HepG2 (cell line): Measurements from ENCODE around the gene YIF1A. TPM values are rescaled to one million over a fixed set of nuclear protein-coding genes. Genes with fewer than 3 reads are reported as not detected.

Experiments
- ADNP ChIP-seq: sonication (generic); formaldehyde crosslinking; IDR thresholded peaks from 2 replicates; pipeline ENCODE4 v1.4.0; 2020; ENCODE audit warnings: missing genetic modification reagents
- AGO2 ChIP-seq: fragments of 200-400 bp; formaldehyde crosslinking; optimal IDR thresholded peaks from 2 replicates; pipeline ENCODE3; 2017; ENCODE audit warnings: mild to moderate bottlenecking, low read depth, low read length, moderate library complexity
- ATF3 ChIP-seq: sonication (generic); formaldehyde crosslinking; IDR thresholded peaks from 2 replicates; pipeline ENCODE4 v1.4.0; 2020; ENCODE audit warnings: missing genetic modification reagents
- CEBPZ ChIP-seq: IDR thresholded peaks from 2 replicates; pipeline ENCODE4 v1.6.1; 2012; ENCODE audit warnings: low read length, improper control_type of control experiment
- E2F1 ChIP-seq: sonication (generic); formaldehyde crosslinking; IDR thresholded peaks from 2 replicates; pipeline ENCODE4 v1.5.0; 2020; ENCODE audit warnings: missing genetic modification reagents
- GMEB1 ChIP-seq: sonication (generic); formaldehyde crosslinking; IDR thresholded peaks from 2 replicates; pipeline ENCODE4 v1.5.1; 2020; ENCODE audit warnings: missing genetic modification reagents, mild to moderate bottlenecking, borderline replicate concordance
- HDAC2 ChIP-seq: sonication (generic); formaldehyde crosslinking; IDR thresholded peaks from 2 replicates; pipeline ENCODE4 v1.4.0; 2020; ENCODE audit warnings: missing genetic modification reagents
- HOXA7 ChIP-seq: sonication (generic); formaldehyde crosslinking; IDR thresholded peaks from 2 replicates; pipeline ENCODE4 v1.8.1; 2022; ENCODE audit warnings: mild to moderate bottlenecking, missing genetic modification reagents, moderate library complexity
- NFKB2 ChIP-seq: sonication (generic); formaldehyde crosslinking; IDR thresholded peaks from 2 replicates; pipeline ENCODE4 v1.4.0; 2020; ENCODE audit warnings: missing genetic modification reagents, borderline replicate concordance
- POLR2AphosphoS5 ChIP-seq: IDR thresholded peaks from 2 replicates; pipeline ENCODE4 v1.6.1; 2012; ENCODE audit warnings: low read depth, low read length
- SP1 ChIP-seq, 2 experiments: fragments of 450-650 bp in 1 of 2; sonication (generic) in 1 of 2; formaldehyde crosslinking in 1 of 2; IDR thresholded peaks; 2 replicates each; pipeline versions ENCODE4 v1.4.0 to v1.6.1; 2016 to 2020; ENCODE audit warnings: missing genetic modification reagents in 1 of 2
- TAF1 ChIP-seq: sonication (generic); formaldehyde crosslinking; IDR thresholded peaks from 2 replicates; pipeline ENCODE4 v1.4.0; 2020; ENCODE audit warnings: missing genetic modification reagents
- UBTF ChIP-seq: sonication (generic); formaldehyde crosslinking; IDR thresholded peaks from 2 replicates; pipeline ENCODE4 v1.4.0; 2020; ENCODE audit warnings: mild to moderate bottlenecking, missing genetic modification reagents
- YEATS4 ChIP-seq: sonication (generic); formaldehyde crosslinking; IDR thresholded peaks from 2 replicates; pipeline ENCODE4 v1.4.0; 2020; ENCODE audit warnings: missing genetic modification reagents, borderline replicate concordance
- ZFP62 ChIP-seq: sonication (generic); formaldehyde crosslinking; IDR thresholded peaks from 2 replicates; pipeline ENCODE4 v1.4.0; 2020; ENCODE audit warnings: missing genetic modification reagents
- ZNF432 ChIP-seq: sonication (generic); formaldehyde crosslinking; IDR thresholded peaks from 2 replicates; pipeline ENCODE4 v1.5.0; 2020; ENCODE audit warnings: missing genetic modification reagents, mild to moderate bottlenecking, borderline replicate concordance
- ZNF546 ChIP-seq: sonication (generic); formaldehyde crosslinking; conservative IDR thresholded peaks from 2 replicates; pipeline ENCODE4 v1.8.1; 2023; ENCODE audit warnings: mild to moderate bottlenecking, missing genetic modification reagents
- ZNF768 ChIP-seq: sonication (generic); formaldehyde crosslinking; IDR thresholded peaks from 2 replicates; pipeline ENCODE4 v1.4.0; 2020; ENCODE audit warnings: missing genetic modification reagents
- ZSCAN20 ChIP-seq: sonication (generic); formaldehyde crosslinking; IDR thresholded peaks from 2 replicates; pipeline ENCODE4 v1.4.0; 2020; ENCODE audit warnings: missing genetic modification reagents, mild to moderate bottlenecking, borderline replicate concordance
- ZSCAN21 ChIP-seq: sonication (generic); formaldehyde crosslinking; IDR thresholded peaks from 2 replicates; pipeline ENCODE4 v1.8.0; 2022; ENCODE audit warnings: mild to moderate bottlenecking, missing genetic modification reagents, moderate library complexity, borderline replicate concordance
- polyA plus RNA-seq, 8 experiments: library from polyadenylated mRNA; depleted of rRNA in 3 of 8; stranded (reverse) in 7 of 8; unstranded in 1 of 8; fragments of >200 nt; fragmentation: Illumina TruSeq in 4 of 8; extraction: Trizol in 4 of 8; gene quantifications; 2 replicates each; pipeline versions ENCODE4 v1.2.1 to v1.2.3, GENCODE V29; 2011 to 2016; ENCODE audit warnings: low read depth in 4 of 8, missing spikeins in 1 of 8, mixed read lengths in 1 of 8; ENCODE audit not compliant: insufficient read depth in 1 of 8
- total RNA-seq, 5 experiments: library from RNA; depleted of rRNA; stranded (reverse); fragments of >200 nt; fragmentation: Illumina TruSeq; extraction: Trizol; gene quantifications; 2 replicates each; pipeline ENCODE4 v1.2.3, GENCODE V29; 2016; ENCODE audit warnings: low read depth in 1 of 5

YIF1A gene
- total and polyA plus RNA-seq, 2 of the 13 experiments (the other 11 are each of a cell fraction or from before 2014, with no cell fraction given) = 133 to 145 TPM

- peak; percentile 69; the same call in 1 of the 2 replicates for TF ChIP-seq ZNF768 (CRISPR knock-in tag)
- TF ChIP-seq ZSCAN21 = 0 out of 2 replicates have a peak, but pooled peaks have one; percentile 8
- no peak for TF ChIP-seq ZFP62
- TF ChIP-seq HOXA7 (CRISPR knock-in tag) = no peak
- TF ChIP-seq ATF3 (CRISPR knock-in tag) = no peak
- TF ChIP-seq CEBPZ = no peak
- 0 out of 2 replicates have a peak, but pooled peaks have one; percentile 6 for TF ChIP-seq HDAC2
- peak; percentile 21; the same call in 1 of the 2 replicates for TF ChIP-seq ZSCAN20 (CRISPR knock-in tag)
- TF ChIP-seq POLR2AphosphoS5 = peak; percentile 62
- peak; percentile 2; the same call in 1 of the 2 replicates for TF ChIP-seq NFKB2 (CRISPR knock-in tag)
- TF ChIP-seq ZNF546 (CRISPR knock-in tag) = no peak
- TF ChIP-seq ADNP (CRISPR knock-in tag) = no peak
- no peak for TF ChIP-seq UBTF
- TF ChIP-seq SP1 (IDR thresholded peaks at IDR 0.05) = no peak
- TF ChIP-seq SP1 (CRISPR knock-in tag; IDR thresholded peaks at IDR 0.05) = 0 out of 2 replicates have a peak, but pooled peaks have one; percentile 25
- no peak for TF ChIP-seq GMEB1 (CRISPR knock-in tag)
- TF ChIP-seq ZNF432 (CRISPR knock-in tag) = no peak
- no peak for TF ChIP-seq AGO2
- TF ChIP-seq E2F1 = peak; percentile 48; the same call in 1 of the 2 replicates
- TF ChIP-seq YEATS4 (CRISPR knock-in tag) = peak; percentile 14; the same call in 1 of the 2 replicates
- peak; percentile 36; the same call in 1 of the 2 replicates for TF ChIP-seq TAF1
Measured at GRCh38 chr11:66312549-66313320, 23.8 kb upstream of the YIF1A start (continued).
